NCI-H1694 treated with DMSO at 0.1 percent for 48 hours (cell line): ENCODE data around the gene CDK2AP2.

ENCODE experiments used
- DNase-seq: peaks from one replicate; lab custom pipeline; 2025; lab: John Stamatoyannopoulos, UW

The CDK2AP2 gene

GRCh38 chr11:67503119-67504004 lies 4.6 kb downstream of the CDK2AP2 start:
- DNase-seq, result no peak

DNA sequence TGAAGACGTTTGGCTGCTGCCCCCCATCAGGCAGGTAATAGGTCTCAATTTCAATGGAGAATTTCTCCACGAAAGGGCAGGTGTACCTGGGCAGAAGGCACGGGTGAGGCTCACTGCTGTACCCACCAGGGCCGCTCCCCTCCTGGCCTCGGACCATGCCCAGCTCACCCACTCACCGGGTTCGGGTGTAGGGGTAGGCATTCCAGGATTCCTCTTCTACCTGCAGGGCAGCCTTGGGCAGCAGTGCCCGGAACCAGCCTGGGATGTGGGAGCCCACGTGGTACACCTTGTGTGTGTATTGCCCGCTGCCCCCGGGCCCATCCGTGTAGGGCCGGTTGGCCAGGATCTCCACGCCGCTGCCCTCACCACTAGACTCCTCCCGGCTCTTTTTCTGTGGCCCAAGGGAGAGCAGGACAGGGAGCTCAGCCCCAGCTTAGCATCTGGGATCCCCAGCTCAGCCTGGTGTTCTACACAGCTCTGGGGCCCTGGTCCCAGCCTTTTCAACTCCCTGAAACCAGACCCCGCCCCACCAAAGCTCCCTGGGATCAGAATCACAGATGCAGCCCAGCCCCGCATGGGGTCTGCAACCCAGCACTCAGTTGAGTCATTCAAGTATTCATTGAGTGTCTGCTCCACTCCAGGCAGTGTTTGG lies 5.5 kb downstream of the CDK2AP2 start:
- DNase-seq, result no peak

DNA sequence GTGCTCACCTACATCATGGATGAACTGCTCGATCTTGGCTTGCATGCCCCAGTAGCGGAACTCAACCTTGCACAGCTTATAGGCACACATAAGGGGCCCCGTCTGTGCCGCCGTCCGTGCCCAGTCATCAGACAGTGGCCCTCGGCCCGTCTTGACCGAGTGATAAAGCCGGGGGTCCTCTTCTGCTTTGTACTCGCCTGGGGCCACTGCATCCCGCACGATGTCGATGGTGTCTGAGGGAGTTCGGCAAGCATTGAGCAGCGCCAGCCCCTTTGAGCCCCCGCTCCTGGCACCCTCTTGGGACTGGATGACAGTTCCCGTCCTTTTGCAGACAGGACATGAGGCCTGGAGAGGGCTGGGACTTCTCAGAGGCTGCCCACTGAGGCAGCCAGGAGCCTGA lies 6.1 kb downstream of the CDK2AP2 start:
- DNase-seq, result no peak

DNA sequence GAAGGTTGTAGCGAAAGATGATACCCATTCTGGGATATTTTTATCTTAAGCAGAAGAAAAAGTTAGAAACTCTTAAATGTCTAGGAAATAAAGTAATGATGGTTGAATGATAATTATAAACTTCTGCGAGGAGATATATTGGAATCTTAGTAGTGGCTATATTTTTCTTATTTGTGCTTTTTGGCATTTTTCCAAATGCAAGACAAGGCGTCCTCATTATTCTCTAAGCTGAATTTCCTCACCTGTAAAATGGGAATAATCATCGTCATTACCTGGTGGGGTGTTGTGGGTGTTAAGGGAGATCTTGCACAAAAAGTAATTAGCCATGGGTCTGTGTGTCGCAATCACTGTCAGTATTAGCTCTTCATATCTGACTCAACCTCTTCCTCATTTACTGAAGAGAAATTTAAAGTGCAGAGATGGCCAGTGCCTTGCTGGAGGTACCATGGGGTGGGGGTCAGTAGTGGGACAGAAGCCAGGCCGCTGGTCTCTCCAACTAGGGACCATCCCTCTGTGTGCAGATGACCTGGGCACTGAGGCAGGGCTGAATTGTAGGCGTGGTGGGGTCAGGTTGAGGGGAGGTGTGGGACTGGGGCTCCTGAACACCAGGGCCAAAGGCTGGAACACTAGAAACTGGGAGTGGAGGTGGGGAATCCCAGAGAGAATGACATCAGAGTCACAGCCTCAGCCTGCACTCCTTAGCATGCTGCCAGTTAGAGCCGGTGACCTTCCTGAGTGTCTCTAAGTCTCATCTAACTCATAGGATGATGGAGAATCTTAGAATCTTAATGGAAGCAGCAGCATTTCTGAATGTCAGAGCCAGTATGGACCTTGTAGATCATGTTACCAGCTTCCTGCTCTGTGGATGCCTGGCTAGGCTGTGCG lies 6.9 kb downstream of the CDK2AP2 start:
- DNase-seq, result no peak

DNA sequence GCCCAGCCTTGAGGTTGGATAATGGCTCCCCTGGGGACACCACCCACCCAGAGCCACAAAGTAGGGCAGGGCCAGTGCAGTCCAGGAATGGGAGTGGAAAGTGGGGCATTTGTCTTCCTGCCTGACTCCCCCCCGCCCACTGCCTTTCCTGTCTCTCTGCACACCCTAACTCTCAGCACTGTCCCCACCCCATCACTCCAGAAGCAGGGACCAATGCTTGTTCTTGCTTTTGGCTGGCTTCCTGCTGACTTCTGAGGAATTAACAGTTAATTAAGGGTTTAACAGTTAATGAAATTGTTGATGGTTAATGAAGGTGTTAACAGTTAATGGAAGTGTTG lies 7.5 kb downstream of the CDK2AP2 start:
- DNase-seq, result no peak

- no peak for DNase-seq
Measured at GRCh38 chr11:67499808-67500483, 8.0 kb downstream of the CDK2AP2 start.

GRCh38 chr11:67498544-67498972 lies 9.4 kb downstream of the CDK2AP2 start:
- no peak for DNase-seq

DNA sequence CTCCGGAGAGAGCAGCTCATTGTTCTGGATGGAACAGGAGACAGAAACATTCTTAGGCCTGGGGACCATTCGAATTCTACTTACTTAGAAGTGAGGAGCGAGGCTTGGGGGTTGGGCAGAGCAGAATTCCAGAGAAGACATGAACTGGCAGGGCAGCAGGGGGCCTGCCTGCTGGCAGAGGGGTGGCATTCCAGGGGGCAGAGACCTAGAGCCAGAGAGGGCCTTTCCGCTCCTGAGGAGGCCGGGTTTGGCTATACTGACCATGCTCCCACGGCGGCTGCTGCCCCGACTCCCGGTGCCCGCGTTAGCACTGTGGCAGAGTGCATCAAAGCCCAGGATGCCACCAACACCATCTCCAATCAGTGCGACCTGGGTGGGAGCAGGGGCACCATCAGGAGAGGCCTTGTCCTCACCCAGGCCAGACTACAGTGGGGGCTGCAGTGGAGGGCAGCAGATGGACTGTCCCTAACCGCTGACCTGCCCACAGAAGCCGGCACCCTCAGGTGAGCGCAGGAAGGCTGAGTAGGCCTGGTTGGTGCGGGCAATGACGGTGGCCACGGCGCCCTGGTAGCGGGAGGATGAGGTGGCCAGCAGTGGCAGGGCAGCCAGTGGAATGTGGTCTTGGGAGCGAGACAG lies 10.2 kb downstream of the CDK2AP2 start:
- DNase-seq, result no peak

GRCh38 chr11:67496113-67496512 lies 11.8 kb downstream of the CDK2AP2 start:
- no peak for DNase-seq

- DNase-seq, result no peak
Measured at GRCh38 chr11:67495234-67496005, 12.5 kb downstream of the CDK2AP2 start.

GRCh38 chr11:67494371-67495233 lies 13.4 kb downstream of the CDK2AP2 start:
- DNase-seq, result no peak

DNA sequence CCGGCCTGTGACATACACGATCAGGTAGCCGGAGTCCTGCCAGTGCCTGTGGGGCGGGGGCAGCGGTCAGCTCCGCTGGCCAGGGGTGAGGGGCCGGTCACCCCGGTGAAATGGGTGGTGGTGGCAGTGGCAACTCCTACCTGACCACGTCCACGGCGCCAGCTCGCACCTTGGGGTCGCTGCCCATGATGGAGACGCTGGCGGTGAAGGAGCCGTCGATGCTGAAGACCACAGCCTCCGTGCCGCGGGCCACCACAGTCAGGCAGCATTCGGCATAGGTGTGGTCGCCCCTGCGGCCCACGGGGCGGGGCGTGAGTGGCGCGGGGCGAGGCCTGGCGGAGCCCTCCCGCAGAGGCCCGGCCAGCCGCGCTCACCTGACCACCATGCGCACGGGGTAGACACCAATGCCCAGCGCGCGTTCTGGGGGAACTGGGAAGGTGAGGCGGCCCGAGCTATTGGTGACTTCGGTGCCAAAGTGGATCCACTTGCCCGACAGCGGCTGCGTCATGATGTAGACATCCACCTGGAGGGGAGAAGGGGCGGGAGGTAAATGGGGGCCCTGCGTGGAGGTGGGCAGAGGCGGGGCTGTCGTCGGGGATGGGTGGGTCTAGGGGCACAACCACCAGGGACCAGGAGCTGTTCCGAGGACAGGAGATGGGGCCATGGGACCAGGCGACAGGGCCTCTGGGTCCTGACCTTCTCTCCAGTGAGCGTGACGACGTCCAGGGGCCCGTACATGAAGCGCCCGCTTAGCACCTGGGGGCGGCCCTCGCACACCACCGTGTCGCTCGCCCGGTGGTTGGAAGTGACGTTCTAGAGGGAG lies 14.2 kb downstream of the CDK2AP2 start:
- DNase-seq, result no peak

GRCh38 chr11:67492801-67493547 lies 15.0 kb downstream of the CDK2AP2 start:
- no peak for DNase-seq

DNA sequence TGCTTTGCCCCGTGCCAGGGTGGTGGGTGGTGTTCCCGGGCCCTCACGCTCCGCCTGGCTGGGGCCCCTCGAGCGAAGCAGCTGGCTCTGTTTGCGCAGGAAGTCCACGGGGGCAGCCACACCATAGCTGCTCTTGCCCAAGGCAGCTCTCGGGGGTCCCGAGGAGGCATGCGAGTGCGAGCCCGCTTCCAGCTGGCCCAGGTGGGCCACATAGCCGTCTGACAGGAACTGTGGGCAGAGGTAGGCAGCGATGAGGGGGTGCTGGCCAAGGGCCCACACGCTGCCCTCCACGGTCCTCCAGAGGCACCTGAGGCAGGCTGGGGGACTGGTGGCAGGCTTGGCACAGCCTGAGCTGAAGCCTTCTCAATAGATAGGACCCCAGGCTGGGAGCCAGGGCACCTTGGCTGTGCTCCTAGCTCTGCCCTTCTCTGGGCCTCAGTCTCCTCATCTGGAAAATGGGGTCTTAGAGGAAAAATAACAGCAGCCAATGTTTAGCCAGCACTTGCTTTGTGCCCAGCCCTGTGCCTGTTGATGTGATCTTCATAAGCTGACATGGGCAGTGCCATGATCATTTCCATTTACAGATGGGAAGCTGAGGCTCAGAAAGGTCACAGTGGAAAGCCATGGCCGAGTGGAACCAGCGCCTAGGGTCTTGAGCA lies 15.8 kb downstream of the CDK2AP2 start:
- no peak for DNase-seq

GRCh38 chr11:67491276-67492068 lies 16.5 kb downstream of the CDK2AP2 start:
- no peak for DNase-seq

DNA sequence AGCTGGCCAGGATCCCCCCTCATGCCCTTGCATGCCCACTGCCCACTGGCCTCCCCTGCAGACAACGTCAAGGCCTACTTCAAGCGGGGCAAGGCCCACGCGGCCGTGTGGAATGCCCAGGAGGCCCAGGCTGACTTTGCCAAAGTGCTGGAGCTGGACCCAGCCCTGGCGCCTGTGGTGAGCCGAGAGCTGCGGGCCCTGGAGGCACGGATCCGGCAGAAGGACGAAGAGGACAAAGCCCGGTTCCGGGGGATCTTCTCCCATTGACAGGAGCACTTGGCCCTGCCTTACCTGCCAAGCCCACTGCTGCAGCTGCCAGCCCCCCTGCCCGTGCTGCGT lies 17.3 kb downstream of the CDK2AP2 start:
- DNase-seq, result no peak
